ENCODE measurements around the gene RFC2.

DNA sequence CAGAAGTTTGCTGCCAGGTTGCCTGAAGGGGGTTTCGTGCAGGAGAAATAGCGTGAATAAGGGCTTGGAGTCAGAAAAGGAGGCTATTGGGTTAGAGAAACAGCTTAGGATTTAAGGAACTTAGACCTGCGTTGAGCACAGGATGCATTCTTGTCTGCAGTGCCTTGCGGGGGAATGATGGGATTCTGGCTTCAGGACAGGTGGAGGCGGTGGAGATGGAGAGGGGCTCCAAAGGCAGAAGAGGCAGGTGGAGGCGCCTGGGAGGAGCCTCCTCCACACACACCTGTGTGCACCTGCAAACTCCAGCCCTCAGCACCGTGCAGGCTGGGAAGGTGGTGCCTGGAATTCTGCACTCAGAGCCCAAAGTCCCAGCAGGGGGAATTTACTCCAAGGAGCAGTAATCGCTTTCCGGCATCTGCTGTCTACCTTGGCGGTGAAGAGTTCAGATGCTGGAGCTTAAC is 36.8 kb upstream of the RFC2 start:
- TF ChIP-seq, protein P1, sequence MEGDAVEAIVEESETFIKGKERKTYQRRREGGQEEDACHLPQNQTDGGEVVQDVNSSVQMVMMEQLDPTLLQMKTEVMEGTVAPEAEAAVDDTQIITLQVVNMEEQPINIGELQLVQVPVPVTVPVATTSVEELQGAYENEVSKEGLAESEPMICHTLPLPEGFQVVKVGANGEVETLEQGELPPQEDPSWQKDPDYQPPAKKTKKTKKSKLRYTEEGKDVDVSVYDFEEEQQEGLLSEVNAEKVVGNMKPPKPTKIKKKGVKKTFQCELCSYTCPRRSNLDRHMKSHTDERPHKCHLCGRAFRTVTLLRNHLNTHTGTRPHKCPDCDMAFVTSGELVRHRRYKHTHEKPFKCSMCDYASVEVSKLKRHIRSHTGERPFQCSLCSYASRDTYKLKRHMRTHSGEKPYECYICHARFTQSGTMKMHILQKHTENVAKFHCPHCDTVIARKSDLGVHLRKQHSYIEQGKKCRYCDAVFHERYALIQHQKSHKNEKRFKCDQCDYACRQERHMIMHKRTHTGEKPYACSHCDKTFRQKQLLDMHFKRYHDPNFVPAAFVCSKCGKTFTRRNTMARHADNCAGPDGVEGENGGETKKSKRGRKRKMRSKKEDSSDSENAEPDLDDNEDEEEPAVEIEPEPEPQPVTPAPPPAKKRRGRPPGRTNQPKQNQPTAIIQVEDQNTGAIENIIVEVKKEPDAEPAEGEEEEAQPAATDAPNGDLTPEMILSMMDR (IDR thresholded peaks at IDR 0.05) = no peak
- TF ChIP-seq MXI1 (IDR thresholded peaks at IDR 0.05; ENCODE audit: low read depth, low read length) = peak; percentile 16
- no peak for TF ChIP-seq NFIC (IDR thresholded peaks at IDR 0.05; ENCODE audit: borderline replicate concordance)
- TF ChIP-seq SIN3A (IDR thresholded peaks at IDR 0.05; ENCODE audit: borderline replicate concordance, low read depth, low read length) = no peak
- TF ChIP-seq CHD2 (IDR thresholded peaks at IDR 0.05; ENCODE audit: low read length, partially characterized antibody) = no peak
